Ammon's horn (tissue), 1 donor: Measurements from ENCODE around the gene ARHGEF4.
"Not testable (repeated sequence)": the region's sequence is repeated elsewhere in the genome, so short reads cannot be mapped to it uniquely, and the experiment has no call there.

Source experiments
- DNase-seq: peaks from one replicate; pipeline ENCODE4 v3.0.0-alpha.2; 2016; ENCODE audit warnings: low spot score

The ARHGEF4 gene

GRCh38 chr2:130975729-130976128 is 139.0 kb downstream of the ARHGEF4 start:
- no peak for DNase-seq

GRCh38 chr2:130976591-130977237 is 140.0 kb downstream of the ARHGEF4 start:
- no peak for DNase-seq

- DNase-seq, result no peak
Measured at GRCh38 chr2:130977461-130978050, 140.8 kb downstream of the ARHGEF4 start.

GRCh38 chr2:130981667-130982066 is 145.0 kb downstream of the ARHGEF4 start:
- no peak for DNase-seq

- DNase-seq, result no peak
Measured at GRCh38 chr2:130985206-130985780, 148.6 kb downstream of the ARHGEF4 start.

- no peak for DNase-seq
Measured at GRCh38 chr2:130985831-130986649, 149.3 kb downstream of the ARHGEF4 start.

- no peak for DNase-seq
Measured at GRCh38 chr2:130986890-130987493, 150.3 kb downstream of the ARHGEF4 start.

- no peak for DNase-seq
Measured at GRCh38 chr2:130987519-130988425, 151.1 kb downstream of the ARHGEF4 start.

- DNase-seq, result not testable (repeated sequence)
Measured at GRCh38 chr2:130991446-130991845, 154.7 kb downstream of the ARHGEF4 start.

- DNase-seq, result not testable (repeated sequence)
Measured at GRCh38 chr2:130992003-130992402, 155.3 kb downstream of the ARHGEF4 start.

GRCh38 chr2:130996691-130997090 is 160.0 kb downstream of the ARHGEF4 start:
- no peak for DNase-seq

- no peak for DNase-seq
Measured at GRCh38 chr2:130997198-130997597, 160.5 kb downstream of the ARHGEF4 start.

- DNase-seq, result no peak
Measured at GRCh38 chr2:130998561-130998960, 161.8 kb downstream of the ARHGEF4 start.

- DNase-seq, result no peak
Measured at GRCh38 chr2:131004446-131005209, 167.9 kb downstream of the ARHGEF4 start.

GRCh38 chr2:131005216-131005935 is 168.7 kb downstream of the ARHGEF4 start:
- no peak for DNase-seq

- DNase-seq, result no peak
Measured at GRCh38 chr2:131006561-131006960, 169.8 kb downstream of the ARHGEF4 start.

- DNase-seq, result no peak
Measured at GRCh38 chr2:131008967-131009366, 172.3 kb downstream of the ARHGEF4 start.

GRCh38 chr2:131009713-131010475 is 173.2 kb downstream of the ARHGEF4 start:
- no peak for DNase-seq

- no peak for DNase-seq
Measured at GRCh38 chr2:131010566-131010965, 173.9 kb downstream of the ARHGEF4 start.
